ENCODE measurements around the gene CELF3.
"Not testable (repeated sequence)": the region's sequence is repeated elsewhere in the genome, so short reads cannot be mapped to it uniquely, and the experiment has no call there.

GRCh38 chr1:151682901-151683300 is 33.7 kb downstream of the CELF3 start:
- TF ChIP-seq POLR2AphosphoS5, CTCF, POLR2A, EP300 (IDR thresholded peaks at IDR 0.05): not testable (repeated sequence)

Measured in stomach (tissue), 4 donors.